ENCODE results near the gene SND1.

Gene SND1

DNA sequence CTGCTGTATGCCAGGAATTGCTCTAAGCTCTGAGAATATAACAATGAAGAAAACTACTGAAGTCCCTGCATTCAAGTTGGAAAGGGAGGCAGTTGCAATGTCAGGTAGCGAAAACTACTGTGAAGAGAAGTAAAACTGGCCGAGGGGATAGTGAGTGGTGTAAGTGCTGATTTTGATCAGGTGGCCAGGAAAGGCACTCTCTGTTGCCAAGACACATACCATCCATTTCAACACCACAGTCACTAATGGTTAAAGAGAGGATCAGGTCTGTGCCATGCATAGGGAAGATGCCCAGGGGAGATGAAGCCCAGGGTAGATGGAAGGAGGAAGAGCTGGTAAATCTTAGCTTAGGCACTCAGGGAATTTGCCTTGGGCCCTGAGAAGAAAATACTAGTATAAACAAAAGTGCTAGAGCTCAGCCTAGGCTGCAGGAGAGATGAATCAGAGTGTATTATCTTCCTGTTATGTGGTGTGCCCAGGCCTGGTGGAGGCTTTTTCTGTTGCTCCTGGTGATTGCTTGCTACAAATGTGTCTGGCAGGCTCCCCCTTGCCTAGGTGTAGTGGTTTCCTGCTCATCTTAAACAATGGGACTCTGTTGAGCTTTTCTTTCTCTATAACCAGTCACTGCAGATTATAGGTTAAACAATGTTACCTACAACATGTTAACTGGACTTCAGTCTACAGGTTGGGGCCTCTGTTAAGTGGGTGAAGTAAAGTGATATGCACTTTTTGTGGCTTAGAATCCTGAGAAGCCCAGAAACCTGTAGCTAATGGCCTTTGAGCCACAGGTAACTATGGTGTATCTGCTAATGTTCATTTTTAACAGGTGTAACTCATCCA is 253.7 kb downstream of the SND1 start:
- peak; percentile 4 for DNase-seq (ENCODE audit: low spot score)

DNA sequence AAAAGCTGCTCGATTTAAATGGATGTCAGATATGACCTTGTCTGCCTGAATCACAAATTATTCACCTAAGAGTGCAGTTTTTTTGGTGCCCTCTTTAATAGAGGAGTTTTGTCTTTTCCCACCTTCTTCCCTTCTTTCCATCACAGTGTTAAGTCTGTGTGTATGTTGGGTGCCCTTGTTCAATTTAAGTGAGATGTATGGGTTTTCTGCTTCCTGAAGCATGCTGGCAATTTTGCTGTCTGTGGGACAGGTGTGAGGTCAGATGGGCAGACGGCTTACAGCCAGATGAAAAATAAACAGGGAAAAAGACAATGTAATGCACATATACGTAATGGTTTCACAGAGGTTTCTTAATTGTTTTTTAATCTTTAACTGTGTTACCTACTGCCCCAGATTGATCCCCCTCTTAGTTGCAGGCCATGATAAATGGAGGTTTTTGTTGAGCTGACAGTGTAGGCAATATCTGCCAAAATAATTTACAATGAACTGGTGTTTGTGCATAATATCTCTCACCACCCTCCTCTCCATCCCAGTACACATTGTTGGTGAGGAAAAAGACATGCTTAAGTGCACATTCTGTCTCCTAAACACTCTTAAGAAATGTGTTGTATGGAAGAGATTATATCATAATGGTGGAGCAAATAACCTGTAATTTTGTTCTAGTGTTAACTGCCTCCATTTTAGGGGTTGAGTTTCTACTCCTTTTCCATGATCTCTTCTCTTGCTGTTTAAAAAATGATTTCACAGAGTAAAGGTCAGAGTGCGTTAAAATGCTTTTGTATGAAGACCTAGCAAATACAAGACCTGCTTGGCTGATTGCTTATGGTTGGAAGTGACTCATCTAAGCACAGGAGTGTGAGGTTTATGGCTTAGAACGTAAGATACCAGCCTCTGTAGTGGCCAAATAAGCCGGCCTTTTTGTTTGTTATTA is 255.4 kb downstream of the SND1 start:
- DNase-seq (ENCODE audit: low spot score): no peak

DNA sequence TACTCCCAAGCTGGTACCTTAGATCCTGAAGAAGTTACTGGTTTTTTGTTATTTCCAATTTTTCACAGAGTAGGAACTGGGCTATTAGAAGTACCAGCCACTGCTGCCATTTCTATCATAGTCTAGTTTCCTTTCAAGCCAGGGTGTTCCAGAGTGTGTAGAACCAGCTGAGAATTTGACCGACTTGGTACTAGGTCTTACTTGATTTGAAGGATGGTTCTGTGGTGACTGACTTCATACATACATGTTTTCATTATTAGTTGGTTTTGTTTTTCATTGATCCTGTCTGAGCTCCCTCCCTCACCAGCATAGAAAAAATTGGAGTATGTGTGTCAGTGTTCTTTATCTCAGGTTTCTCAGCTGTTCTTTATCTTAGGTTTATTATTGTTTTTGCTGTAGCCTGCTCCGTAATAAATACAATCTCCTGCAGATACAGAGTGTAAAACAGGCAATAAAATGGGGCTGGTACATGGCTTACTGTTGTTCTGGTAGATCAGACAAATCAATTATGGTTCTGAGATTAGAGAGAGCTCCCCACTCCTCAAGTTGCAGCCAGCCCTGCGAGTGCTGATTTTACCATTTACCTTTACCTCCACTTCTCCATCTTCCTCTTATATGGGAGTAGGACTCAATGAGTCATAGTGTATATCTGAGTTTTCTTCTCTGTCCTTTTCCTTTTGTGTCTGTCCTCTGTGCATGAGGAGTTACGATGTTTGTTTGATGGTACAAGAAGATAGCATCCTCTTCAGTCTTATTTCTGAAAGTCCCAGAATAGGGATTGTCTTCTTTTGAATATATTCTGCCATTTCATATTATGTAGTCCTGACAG is 256.6 kb downstream of the SND1 start:
- DNase-seq (ENCODE audit: low spot score): no peak

DNA sequence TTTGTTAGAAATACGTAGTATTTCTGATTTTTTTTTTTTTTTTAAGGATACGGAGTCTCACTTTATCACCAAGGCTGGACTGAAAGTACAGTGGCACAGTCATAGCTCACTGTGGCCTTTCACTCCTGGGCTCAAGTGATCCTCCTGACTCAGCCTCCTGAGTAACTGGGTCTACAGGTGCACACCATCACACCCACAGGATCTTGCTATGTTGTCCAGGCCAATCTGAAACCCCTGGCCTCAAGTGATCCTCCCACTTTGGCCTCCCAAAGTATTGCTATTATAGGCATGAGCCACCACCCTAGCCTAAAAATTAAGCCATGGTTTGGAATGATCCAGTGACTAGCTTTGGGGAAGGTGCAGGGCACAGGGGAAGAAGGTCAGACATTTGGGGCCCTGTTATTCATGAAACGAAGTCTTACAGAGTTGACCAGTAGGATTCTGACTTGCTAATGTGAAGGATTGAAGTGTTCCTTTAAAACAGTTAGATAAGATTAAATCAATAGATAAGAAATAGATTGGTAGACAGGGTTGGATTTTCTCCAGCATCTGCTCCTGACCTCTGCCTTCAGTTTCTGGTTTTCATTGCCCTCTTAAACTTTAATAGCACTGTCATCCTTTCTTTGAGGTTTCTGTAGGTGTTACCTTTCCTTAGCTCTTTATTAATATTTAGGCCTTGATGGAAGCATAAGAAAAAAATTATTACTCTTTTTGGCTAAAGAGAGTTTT is 257.6 kb downstream of the SND1 start:
- DNase-seq (ENCODE audit: low spot score): no peak

DNA sequence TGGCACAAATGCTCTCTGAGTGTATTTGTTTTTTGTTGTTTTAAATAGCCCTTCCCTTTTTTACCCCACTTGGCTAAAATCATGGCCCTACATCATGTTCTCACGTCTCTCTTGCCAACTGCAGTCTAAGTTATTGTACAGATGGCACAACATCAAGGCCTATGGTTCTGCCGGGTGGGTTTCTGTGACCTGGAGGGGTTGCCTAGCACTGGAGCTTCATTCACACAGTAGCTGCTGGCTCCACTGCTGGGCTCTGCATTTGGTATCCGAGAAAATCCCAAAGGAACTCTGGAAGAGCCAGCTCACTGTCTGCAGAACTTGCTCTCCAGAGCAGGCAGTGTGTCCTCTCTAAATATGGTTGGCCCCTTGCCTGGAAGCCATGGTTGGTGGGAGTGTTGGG is 258.7 kb downstream of the SND1 start:
- DNase-seq (ENCODE audit: low spot score): no peak

DNA sequence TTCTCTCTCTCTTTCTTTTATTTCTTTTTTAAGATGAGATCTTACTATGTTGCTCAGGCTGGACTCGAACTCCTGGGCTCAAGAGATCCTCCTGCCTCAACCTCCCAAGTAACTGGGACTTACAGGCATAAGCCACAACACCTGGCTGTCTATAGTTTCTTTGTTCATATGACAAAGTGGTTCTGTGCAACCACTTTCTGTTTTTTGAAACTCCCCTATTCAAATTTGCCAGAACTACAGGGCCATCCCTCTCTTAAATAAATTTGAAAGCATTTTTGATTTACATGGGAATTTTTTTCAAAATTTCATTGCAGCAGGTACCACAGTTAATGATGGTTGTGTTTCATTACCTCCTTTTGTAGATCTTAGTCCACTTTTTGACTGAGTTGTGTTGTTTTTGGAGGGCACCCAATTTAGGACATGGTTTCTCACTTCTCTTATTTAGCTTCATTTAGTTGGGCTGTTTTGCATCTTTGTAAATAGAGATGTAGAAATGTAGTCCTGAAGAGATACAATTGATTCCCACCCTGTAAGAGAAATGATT is 260.0 kb downstream of the SND1 start:
- DNase-seq (ENCODE audit: low spot score): no peak

DNA sequence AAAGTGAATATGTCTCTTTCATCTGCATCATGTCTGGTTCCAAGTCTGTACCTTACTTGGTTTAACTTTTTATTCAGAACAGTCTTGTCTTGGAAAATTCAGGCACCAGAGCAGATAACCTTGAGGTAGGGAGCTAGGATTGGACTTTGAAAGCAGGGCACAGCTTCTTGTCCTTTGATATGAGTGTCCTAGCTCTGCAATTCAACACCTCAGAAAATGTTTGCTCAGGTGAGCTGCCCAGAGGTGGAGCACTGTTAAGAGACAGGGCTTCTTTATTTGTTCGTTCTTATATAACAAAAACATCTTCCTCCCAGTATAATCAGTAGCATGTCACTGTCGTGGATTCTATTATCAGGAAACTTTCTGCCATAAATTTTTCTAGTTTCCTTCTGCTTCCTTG is 260.9 kb downstream of the SND1 start:
- no peak for DNase-seq (ENCODE audit: low spot score)

DNA sequence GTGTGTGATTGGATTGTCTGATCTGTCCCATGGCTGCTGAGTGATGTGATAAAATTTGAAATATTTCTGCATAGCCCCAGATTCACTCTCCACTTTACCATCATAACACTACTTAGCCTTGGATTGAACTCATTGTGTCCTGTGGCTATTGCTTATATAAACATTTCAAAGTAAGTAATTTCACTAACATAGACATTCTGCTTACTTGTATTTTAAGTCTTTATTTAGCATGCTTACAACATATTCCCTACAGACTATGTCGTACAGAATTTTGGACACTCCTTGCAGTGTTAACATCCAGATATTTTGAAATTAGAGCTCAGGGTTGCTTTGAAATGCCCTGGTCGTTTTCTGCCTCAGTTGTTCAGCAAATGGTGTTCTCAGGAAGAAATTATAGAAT is 261.7 kb downstream of the SND1 start:
- DNase-seq (ENCODE audit: low spot score): no peak

DNA sequence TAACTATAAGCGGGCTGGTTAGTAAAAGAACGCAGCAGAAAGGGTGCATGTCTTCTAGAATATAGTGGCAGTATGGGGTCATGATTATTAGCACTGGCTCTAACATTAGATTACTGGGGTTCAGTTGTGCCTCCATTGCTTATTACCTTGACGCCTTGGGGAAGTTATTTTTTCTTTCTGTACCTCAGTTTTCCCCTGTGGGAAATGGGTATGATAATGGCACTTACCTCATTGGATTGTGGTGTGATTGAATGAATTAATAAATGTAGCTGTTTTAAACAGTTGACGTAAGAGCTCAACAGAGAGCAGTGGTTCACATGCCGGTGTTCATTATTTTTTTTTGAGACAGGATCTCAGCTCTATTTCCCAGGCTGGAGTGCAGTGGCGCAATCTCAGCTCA is 262.7 kb downstream of the SND1 start:
- DNase-seq (ENCODE audit: low spot score): no peak

DNA sequence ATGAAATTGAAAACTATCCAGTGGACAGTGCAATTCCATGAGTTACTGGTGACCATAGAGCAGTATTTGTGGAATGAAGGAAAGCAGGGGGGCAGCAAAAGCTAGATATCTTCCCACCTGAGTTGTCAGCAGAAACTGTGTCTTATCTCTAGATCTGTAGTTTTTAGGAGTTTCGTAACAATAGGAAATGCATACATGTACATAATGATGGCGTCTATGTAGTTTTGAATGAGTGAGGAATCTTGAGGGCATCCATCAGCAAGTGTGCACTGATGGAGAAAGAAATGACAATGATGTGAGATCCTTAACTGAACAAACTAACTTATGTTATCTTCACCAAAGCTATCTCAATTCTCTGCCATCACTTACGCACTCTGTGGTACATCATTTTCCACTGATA is 264.7 kb downstream of the SND1 start:
- no peak for DNase-seq (ENCODE audit: low spot score)

DNA sequence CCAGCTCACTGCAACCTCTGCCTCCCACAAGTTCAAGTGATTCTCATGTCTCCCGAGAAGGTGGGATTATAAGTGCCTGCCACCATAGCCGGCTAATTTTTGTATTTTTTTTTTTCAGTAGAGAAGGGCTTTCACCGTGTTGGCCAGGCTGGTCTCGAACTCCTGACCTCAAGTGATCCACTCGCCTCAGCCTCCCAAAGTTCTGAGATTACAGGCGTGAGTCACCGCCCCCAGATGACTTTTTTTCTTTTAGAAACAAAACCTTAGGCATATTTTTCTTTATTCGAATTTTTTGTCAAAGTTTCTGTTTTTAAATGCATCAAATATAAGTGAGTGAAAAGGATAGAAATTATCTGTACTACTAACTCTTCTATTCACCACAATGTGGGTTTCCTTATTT is 266.1 kb downstream of the SND1 start:
- DNase-seq (ENCODE audit: low spot score): no peak

DNA sequence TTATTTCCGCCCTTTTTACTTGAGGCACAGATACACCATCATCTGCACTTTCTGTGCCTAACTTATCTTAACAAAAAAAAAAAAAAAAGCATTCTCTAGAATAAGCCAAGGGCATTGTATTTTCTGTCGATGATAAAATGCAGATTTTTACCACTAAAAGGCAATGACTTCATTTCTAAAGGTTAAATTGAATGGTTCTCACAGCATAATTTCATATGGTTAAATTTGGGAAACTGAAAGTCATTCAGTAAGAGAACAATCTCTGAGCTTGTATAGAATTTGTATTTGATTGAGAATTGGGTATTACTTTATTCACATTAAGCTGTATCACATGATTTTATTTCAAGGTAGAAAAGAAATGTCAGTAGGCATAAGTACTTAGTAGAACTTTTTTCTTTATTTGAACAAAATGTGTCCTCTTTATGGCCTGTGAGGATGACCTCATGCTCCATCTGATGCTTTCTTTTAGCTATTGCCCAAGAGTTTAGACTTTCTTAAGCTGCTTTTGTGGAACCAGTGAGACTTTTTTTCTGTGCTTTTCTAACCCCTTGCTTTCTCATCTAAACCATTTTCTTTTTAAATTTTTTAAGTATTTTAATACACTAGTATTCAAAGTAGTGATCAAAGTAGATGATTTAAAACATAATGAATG is 268.9 kb downstream of the SND1 start:
- no peak for DNase-seq (ENCODE audit: low spot score)

DNA sequence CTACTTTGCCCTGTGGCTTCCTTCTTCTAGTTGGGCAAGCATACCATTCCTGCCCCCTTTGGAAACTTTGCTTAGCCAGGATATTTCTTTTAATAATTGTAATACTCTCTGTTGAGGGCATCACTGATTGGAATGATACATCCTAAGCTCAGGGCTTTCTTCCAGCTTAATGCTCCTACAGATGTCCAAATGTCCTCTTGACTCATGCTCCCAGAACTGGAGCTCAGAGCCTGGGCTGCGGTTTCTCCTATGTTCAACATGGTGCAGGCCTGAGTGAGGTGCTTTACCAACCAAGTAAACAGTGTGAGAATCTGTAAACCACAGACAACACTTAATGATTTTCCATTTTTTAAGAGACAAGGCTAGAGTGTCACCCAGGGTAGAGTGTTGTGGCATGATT is 270.7 kb downstream of the SND1 start:
- no peak for DNase-seq (ENCODE audit: low spot score)

DNA sequence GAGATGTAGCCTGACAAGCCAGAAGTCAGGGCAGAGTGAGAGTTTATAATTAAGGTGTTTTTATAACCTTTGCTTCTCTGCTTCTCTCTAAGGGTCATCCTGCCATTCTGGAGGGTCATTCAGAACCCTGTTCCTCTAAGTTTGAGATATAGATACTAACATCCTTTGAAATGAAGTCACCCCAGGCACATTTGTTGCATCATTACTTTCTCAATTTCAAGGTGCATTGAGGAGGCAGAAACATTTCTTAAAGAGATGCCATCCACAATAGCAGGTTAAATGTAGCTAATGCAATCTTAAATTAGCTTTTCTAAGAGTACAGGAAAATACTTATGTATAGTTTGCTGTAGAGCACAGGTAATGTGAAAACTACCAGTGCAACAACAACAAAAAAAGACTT is 272.9 kb downstream of the SND1 start:
- DNase-seq (ENCODE audit: low spot score): no peak

DNA sequence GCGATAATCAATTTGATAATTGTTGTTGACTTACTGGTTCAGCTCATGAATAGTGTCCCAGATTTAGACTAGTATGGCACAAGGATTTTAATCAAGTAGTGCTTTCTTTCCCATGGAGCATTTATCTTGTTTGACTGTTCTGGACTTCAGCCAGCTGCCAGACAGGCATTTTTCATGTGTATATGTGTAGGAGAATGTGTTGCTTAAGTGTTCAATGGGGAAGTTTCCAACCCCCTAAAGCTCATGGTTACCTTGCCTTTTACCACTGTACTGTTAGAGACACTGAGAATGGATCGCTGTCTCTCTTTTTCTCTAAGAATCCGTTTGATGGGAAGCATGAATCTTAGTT is 275.3 kb downstream of the SND1 start:
- no peak for DNase-seq (ENCODE audit: low spot score)

DNA sequence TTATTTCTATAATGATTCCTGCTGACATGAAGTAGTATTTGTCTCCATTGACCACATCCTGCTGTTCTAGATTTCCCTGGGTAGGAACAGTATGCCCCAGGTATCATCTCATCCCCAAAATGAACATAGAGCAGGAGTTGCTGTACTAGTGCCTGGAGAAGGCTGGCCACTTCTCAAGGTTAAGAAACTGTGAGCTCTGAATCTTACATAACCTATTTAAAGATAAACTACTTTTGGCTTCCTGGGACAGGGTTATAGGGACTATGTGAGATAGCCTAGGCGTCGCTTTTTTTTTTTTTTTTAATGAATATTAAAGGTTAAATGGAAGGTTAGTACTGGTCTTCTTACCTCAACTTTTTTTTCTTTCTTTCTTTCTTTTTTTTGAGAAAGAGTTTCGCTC is 276.2 kb downstream of the SND1 start:
- DNase-seq (ENCODE audit: low spot score): no peak

DNA sequence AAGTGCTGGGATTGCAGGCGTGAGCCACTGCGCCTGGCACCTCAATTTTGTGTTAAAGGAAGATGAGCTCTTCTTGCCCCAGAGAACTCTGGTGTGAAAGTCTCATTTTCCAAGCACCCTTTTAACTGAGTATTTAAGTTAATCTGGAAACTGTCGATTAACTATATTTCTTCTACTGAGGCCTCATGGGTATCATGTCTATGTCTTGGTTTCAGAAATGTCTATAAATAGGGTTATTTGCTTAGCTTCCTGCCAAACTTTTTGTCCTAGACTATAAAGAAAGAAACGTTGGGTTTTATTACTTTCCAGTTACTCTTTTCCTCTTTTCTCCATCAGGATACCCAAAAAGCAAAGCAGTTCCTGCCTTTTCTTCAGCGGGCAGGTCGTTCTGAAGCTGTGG is 276.9 kb downstream of the SND1 start:
- no peak for DNase-seq (ENCODE audit: low spot score)

DNA sequence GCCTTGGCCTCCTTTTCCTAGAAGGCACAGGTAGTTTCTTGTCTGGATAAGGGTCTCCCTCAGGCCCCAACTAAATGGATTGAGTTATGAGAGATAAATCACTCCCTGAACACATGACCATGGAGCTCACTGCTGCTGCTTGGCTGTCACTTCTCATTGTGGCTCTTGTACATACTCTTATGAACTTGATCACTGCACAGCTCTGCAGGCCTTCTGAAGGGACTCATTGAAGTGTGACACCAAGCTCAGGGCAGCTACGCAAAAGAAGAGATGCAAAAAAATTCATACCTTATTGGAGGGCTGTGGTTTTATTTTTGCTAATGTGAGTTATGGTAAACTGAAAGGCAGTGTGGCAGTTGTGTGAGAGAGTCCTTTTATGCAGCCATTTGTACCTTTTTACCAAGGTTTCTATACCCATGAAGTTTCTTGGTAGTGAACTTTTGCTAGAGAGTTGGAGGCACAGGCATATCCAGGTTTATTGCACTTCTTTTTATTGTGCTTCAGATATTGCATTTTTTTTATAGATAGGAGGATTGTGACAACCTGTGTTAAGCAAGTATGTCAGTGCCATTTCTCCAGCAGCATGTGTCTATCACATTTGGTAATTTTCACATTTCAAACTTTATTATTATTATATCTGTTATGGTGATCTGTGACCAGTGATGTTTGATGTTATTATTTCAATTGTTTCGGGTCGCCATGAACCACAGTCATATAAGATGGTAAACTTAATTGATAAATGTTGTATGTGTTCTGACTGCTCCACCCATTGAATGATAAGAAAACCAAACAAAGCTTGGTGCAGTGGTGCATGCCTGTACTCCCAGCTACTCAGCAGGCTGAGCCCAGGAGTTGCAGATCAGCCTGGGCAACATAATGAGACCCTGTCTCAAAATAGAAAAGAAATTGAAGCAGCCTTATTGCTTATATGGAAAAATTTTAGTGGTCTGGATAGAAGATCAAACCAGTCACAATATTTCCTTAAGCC is 278.6 kb downstream of the SND1 start:
- DNase-seq (ENCODE audit: low spot score): no peak

DNA sequence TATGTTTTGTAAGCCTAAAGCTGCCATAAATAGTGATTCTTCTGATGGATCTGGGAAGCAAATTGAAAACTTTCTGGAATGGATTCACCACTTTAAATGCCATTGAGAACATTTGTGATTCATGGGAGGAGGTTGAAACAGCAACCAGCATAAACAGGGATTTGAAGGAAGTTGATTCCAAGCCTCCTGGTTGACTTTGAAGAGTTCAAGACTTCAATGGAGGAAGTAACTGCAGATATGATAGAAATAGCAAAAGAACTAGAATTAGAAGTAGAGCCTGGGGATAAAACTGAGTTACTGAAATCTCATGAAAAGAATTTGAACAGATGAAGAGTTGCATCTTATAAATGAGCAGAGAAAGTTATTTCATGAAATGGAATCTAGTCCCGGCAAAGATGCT is 280.1 kb downstream of the SND1 start:
- DNase-seq (ENCODE audit: low spot score): no peak

DNA sequence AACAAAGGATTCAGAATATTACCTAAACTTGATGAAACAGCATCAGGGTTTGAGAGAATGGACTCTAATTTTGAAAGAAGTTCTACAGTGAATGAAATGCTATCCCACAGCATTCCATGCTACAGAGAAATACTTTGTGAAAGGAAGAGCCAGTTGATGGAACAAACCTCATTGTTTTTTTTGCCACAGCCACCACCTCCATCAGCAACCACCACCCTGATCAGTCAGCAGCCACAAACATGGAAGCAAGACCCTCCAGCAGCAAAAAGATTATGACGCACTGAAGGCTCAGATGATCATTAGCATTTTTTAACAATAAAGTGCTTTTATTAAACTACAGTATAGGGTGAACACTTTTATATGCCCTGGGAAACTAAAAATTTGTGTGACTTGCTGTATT is 280.5 kb downstream of the SND1 start:
- DNase-seq (ENCODE audit: low spot score): no peak
